GM19239 (cell line): ENCODE results near the gene SMS.
A peak's percentile ranks its signal among the peaks of the same experiment; 100 is the strongest.

Source experiments
- DNase-seq: peaks from one replicate; pipeline ENCODE4 v3.0.0; 2011; ENCODE audit warnings: low spot score; ENCODE audit not compliant: insufficient read length
- FAIRE-seq: peaks from 2 replicates; lab custom pipeline; 2011; peaks lifted over from hg19 to GRCh38; lab: Jason Lieb, UNC

SMS gene

GRCh38 chrX:21940356-21940829, at the start of gene SMS:
Gene SMS, plus strand, starts transcription at chrX:21940709. Its CDS starts 116 bp downstream, at chrX:21940825.
- peak; percentile 71 for FAIRE-seq
- DNase-seq = peak; percentile 28

GRCh38 chrX:21905313-21905712, 35.2 kb upstream of the SMS start:
- FAIRE-seq = no peak

GRCh38 chrX:21905953-21906352, 34.6 kb upstream of the SMS start:
- no peak for FAIRE-seq
- DNase-seq = no peak

More at GRCh38 chrX:21905313-21905712, 35.2 kb upstream of the SMS start:
- no peak for DNase-seq

GRCh38 chrX:21907260-21907659, 33.2 kb upstream of the SMS start:
- DNase-seq (no peak), FAIRE-seq (no peak)

GRCh38 chrX:21911481-21911880, 29.0 kb upstream of the SMS start:
- FAIRE-seq (no peak), DNase-seq (no peak)

- DNase-seq (no peak), FAIRE-seq (no peak)
These were observed 28.3 kb upstream of the SMS start for GRCh38 chrX:21912220-21912619.

- FAIRE-seq (no peak), DNase-seq (no peak)
These were observed 27.5 kb upstream of the SMS start for GRCh38 chrX:21912989-21913388.

- FAIRE-seq = no peak
- no peak for DNase-seq
These were observed 14.4 kb upstream of the SMS start for GRCh38 chrX:21926116-21926515.

GRCh38 chrX:21926527-21927278, 13.8 kb upstream of the SMS start:
- no peak for DNase-seq

GRCh38 chrX:21929209-21929608, 11.3 kb upstream of the SMS start:
- DNase-seq (no peak), FAIRE-seq (no peak)

More at GRCh38 chrX:21926527-21927278, 13.8 kb upstream of the SMS start:
- no peak for FAIRE-seq

- no peak for DNase-seq
- no peak for FAIRE-seq
These were observed 9.5 kb upstream of the SMS start for GRCh38 chrX:21930986-21931385.

GRCh38 chrX:21932292-21933002, 8.1 kb upstream of the SMS start:
- FAIRE-seq = no peak
- no peak for DNase-seq

- DNase-seq (no peak), FAIRE-seq (no peak)
These were observed 7.4 kb upstream of the SMS start for GRCh38 chrX:21933077-21933476.

- DNase-seq = no peak
- FAIRE-seq = no peak
These were observed 6.1 kb upstream of the SMS start for GRCh38 chrX:21934414-21934813.

GRCh38 chrX:21939906-21940305, 603 bp upstream of the SMS start:
- DNase-seq = no peak
- no peak for FAIRE-seq

- peak; percentile 18 for FAIRE-seq
These were observed 3.1 kb downstream of the SMS start for GRCh38 chrX:21943460-21944135.

GRCh38 chrX:21944136-21944615, 3.7 kb downstream of the SMS start:
- FAIRE-seq (no peak), DNase-seq (no peak)

More at GRCh38 chrX:21943460-21944135, 3.1 kb downstream of the SMS start:
- no peak for DNase-seq

GRCh38 chrX:21946925-21947641, 6.6 kb downstream of the SMS start:
- DNase-seq (no peak), FAIRE-seq (no peak)

GRCh38 chrX:21947671-21948070, 7.2 kb downstream of the SMS start:
- DNase-seq (no peak), FAIRE-seq (no peak)
